GM12872 (cell line): ENCODE data around the gene PUM1.

Experiments used
- CTCF ChIP-seq: IDR thresholded peaks from 3 replicates; pipeline ENCODE4 v1.5.1; 2011; ENCODE audit warnings: low read depth, mild to moderate bottlenecking, low read length, moderate library complexity; ENCODE audit not compliant: insufficient read depth

PUM1 gene

GRCh38 chr1:31027693-31028526 lies 37.6 kb downstream of the PUM1 start:
- TF ChIP-seq CTCF = no peak

GRCh38 chr1:31022259-31022658 lies 43.3 kb downstream of the PUM1 start:
- TF ChIP-seq CTCF = no peak

- no peak for TF ChIP-seq CTCF
These were observed 45.3 kb downstream of the PUM1 start for GRCh38 chr1:31020007-31020790.

GRCh38 chr1:31019401-31019800 lies 46.1 kb downstream of the PUM1 start:
- TF ChIP-seq CTCF = no peak

- no peak for TF ChIP-seq CTCF
These were observed 48.6 kb downstream of the PUM1 start for GRCh38 chr1:31016868-31017267.

- no peak for TF ChIP-seq CTCF
These were observed 52.2 kb downstream of the PUM1 start for GRCh38 chr1:31013187-31013864.

GRCh38 chr1:31012210-31012924 lies 53.1 kb downstream of the PUM1 start:
- no peak for TF ChIP-seq CTCF
